GOT3 (cell line): ENCODE data around the gene DNAJC5.

Source experiments
- DNase-seq: peaks from one replicate; lab custom pipeline; 2025; ENCODE audit warnings: mixed read lengths; lab: John Stamatoyannopoulos, UW

The DNAJC5 gene

GRCh38 chr20:63940472-63941266 is 45.7 kb downstream of the DNAJC5 start:
- no peak for DNase-seq

- DNase-seq, result no peak
Measured at GRCh38 chr20:63941282-63942081, 46.6 kb downstream of the DNAJC5 start.

- no peak for DNase-seq
Measured at GRCh38 chr20:63942250-63942951, 47.5 kb downstream of the DNAJC5 start.

GRCh38 chr20:63942969-63943807 is 48.3 kb downstream of the DNAJC5 start:
- DNase-seq, result no peak

GRCh38 chr20:63943808-63944077 is 48.8 kb downstream of the DNAJC5 start:
- no peak for DNase-seq

GRCh38 chr20:63944078-63944941 is 49.4 kb downstream of the DNAJC5 start:
- DNase-seq, result no peak

GRCh38 chr20:63945031-63945658 is 50.2 kb downstream of the DNAJC5 start:
- no peak for DNase-seq

- DNase-seq, result no peak
Measured at GRCh38 chr20:63945921-63946920, 51.3 kb downstream of the DNAJC5 start.

- no peak for DNase-seq
Measured at GRCh38 chr20:63946986-63947637, 52.2 kb downstream of the DNAJC5 start.

GRCh38 chr20:63947638-63948456 is 52.9 kb downstream of the DNAJC5 start:
- no peak for DNase-seq

GRCh38 chr20:63950701-63951397 is 55.9 kb downstream of the DNAJC5 start:
- no peak for DNase-seq

GRCh38 chr20:63951398-63952209 is 56.7 kb downstream of the DNAJC5 start:
- no peak for DNase-seq

- no peak for DNase-seq
Measured at GRCh38 chr20:63952210-63952535, 57.2 kb downstream of the DNAJC5 start.

GRCh38 chr20:63952769-63953168 is 57.8 kb downstream of the DNAJC5 start:
- DNase-seq, result no peak

- DNase-seq, result no peak
Measured at GRCh38 chr20:63953764-63954429, 59.0 kb downstream of the DNAJC5 start.

- peak; percentile 62 for DNase-seq
Measured at GRCh38 chr20:63955281-63955826, 60.4 kb downstream of the DNAJC5 start.
